GM21786 (cell line): ENCODE data around the gene CCL28.

Source experiments
- ATAC-seq: cut with Tn5 transposase; IDR thresholded peaks from one replicate; pipeline ENCODE4 v1.9.1; 2021; ENCODE audit not compliant: unreplicated experiment

The CCL28 gene

GRCh38 chr5:43358726-43359125 is 53.5 kb downstream of the CCL28 start:
- ATAC-seq: no peak

- no peak for ATAC-seq
These were observed 53.9 kb downstream of the CCL28 start for GRCh38 chr5:43358301-43358700.

GRCh38 chr5:43357878-43358281 is 54.3 kb downstream of the CCL28 start:
- no peak for ATAC-seq

GRCh38 chr5:43357067-43357466 is 55.1 kb downstream of the CCL28 start:
- ATAC-seq: no peak

DNA sequence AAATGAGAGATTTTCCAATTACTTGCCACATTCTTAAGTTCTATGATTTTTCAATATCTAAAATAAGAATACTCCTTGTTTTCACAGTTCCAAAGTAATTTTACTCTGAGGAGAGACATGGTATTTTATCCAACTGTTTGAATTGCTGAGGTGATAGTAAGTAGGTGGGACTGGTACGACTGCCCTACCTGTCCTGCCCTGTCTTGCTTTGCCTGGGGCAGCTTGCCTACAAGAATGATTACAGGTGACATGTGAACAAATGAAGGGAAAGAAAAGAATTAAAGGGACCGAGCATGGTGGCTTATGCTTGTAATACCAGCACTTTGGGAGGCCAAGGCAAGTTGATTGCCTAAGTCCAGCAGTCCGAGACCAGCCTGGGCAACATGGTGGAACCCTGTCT is 57.4 kb downstream of the CCL28 start:
- ATAC-seq: no peak

DNA sequence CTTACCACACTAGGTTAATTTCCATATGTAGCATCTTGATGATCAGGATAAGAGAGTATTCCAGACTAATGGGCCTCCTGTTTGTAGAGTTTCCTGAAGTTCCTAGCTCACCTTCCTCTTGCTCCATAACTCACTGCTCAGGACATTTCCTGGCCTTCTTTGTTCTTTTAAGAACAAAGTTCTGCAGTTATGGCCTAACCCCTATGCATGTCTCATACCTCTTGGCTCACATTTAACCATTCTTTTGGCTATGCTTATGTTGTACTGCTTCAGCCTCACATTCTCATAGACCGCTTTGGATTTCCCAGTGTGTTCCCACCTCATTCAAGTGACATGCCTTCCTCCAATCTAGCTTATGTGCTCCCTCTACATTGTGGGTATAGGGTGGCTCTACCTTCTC is 58.5 kb downstream of the CCL28 start:
- ATAC-seq: no peak

- no peak for ATAC-seq
These were observed 59.3 kb downstream of the CCL28 start for GRCh38 chr5:43352915-43353314.

DNA sequence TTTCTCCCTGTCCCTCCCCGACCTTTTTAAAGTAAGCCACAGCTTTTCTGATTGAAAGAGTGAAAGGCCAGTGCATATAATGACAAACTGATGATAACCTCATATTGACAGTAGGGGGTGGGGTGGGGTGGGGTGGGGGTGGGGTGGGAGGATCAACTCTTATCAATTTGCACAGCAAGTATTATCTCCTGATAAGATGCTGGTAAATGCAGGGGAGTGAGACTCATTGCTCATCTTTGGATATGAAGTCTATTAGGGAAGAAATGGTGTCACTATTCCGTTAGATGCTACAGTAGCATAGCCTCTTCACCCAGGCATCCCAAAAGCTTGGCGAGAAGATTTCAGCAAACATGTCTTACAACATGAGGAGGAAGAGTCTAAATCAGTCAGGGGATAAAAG is 60.1 kb downstream of the CCL28 start:
- ATAC-seq: no peak

GRCh38 chr5:43348861-43349363 is 63.3 kb downstream of the CCL28 start:
- ATAC-seq: no peak

- no peak for ATAC-seq
These were observed 64.0 kb downstream of the CCL28 start for GRCh38 chr5:43348207-43348606.

- ATAC-seq: no peak
These were observed 73.3 kb downstream of the CCL28 start for GRCh38 chr5:43338862-43339261.

DNA sequence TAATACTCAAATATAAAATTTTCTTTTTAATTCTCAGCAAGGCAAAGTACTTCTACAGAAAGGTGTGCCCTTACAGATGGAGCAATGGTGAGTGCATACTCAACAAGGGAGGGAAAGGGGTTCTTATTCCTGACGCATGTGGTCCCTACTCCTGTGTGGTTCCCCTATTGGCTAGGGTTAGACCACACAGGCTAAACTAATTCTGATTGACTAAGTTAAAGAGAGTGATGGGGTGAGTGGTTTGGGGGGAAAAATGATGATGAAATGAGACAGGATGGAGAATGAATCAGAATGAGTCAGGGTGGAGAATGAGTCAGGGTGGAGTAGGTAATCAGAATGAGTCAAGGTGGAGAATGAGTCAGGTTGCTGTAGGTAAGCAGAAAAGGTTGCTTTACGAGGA is 76.0 kb downstream of the CCL28 start:
- ATAC-seq: no peak

GRCh38 chr5:43335681-43336080 is 76.5 kb downstream of the CCL28 start:
- ATAC-seq: no peak

GRCh38 chr5:43332401-43332800 is 79.8 kb downstream of the CCL28 start:
- no peak for ATAC-seq
